Thyroid gland (tissue), 4 donors: ENCODE measurements around the gene TIPIN. TPM values are rescaled to one million over a fixed set of nuclear protein-coding genes. Genes with fewer than 3 reads are reported as not detected.

Experiments
- DNase-seq, 2 donors: peaks; one replicate each; pipeline ENCODE4 v3.0.0-alpha.2; 2019
- H3K27ac ChIP-seq, 3 donors: fragments of 200-600 bp; sonication (generic); 1 replicate in 2 of 3; 2 replicates in 1 of 3; pipeline ENCODE4 v1.5.1; 2016 to 2019; ENCODE audit warnings: mild to moderate bottlenecking in 1 of 3, moderate library complexity in 1 of 3
- H3K27me3 ChIP-seq: fragments of 200-600 bp; sonication (generic); one replicate; pipeline ENCODE4 v1.5.1; 2019
- H3K36me3 ChIP-seq, 2 donors: fragments of 200-600 bp; sonication (generic); one replicate each; pipeline ENCODE4 v1.5.1; 2016 to 2019
- H3K4me1 ChIP-seq, 2 donors: fragments of 200-600 bp; sonication (generic); one replicate each; pipeline ENCODE4 v1.5.1; 2017 to 2019
- H3K4me3 ChIP-seq, 3 donors: fragments of 200-600 bp; sonication (generic); replicated peaks in 1 of 3; 1 replicate in 2 of 3; 2 replicates in 1 of 3; pipeline ENCODE4 v1.5.1; 2016; ENCODE audit warnings: mild to moderate bottlenecking in 1 of 3
- H3K9me3 ChIP-seq: fragments of 200-600 bp; sonication (generic); one replicate; pipeline ENCODE4 v1.5.1; 2017
- POLR2A ChIP-seq, 2 donors: fragments of 450-650 bp; IDR thresholded peaks; one replicate each; pipeline ENCODE4 v1.6.1; 2017; ENCODE audit warnings: antibody characterized with exemption in 2 of 2, mild to moderate bottlenecking in 2 of 2, moderate library complexity in 1 of 2
- WGBS, 2 donors: methylation state at CpG; one replicate each; pipeline ENCODE4 v1.1.5; 2017; 5-methylcytosine and 5-hydroxymethylcytosine counted together
- intact Hi-C: fragments of 100-400 bp; cut with DNase I; formaldehyde crosslinking; loops from one replicate; pipeline ENCODE4 v1.15.1; 2023
- total RNA-seq, 4 donors: library from RNA; depleted of rRNA; stranded (reverse); fragments of >200 nt; gene quantifications; one replicate each; pipeline ENCODE4 v1.2.3, GENCODE V29; 2016
- TF ChIP-seq, protein P1 (sequence below), 6 experiments: fragments of 200-600 bp in 3 of 6; fragments of 450-650 bp in 3 of 6; sonication (generic) in 3 of 6; IDR thresholded peaks; one replicate each; pipeline ENCODE4 v1.5.1; 2016 to 2019; ENCODE audit warnings: antibody characterized with exemption in 6 of 6, mild to moderate bottlenecking in 2 of 6, inconsistent platforms in 1 of 6, moderate library complexity in 1 of 6

TIPIN gene
- total RNA-seq, 4 donors from 2014 or later = 4.5 to 7.5 (median 6.5) TPM

DNA sequence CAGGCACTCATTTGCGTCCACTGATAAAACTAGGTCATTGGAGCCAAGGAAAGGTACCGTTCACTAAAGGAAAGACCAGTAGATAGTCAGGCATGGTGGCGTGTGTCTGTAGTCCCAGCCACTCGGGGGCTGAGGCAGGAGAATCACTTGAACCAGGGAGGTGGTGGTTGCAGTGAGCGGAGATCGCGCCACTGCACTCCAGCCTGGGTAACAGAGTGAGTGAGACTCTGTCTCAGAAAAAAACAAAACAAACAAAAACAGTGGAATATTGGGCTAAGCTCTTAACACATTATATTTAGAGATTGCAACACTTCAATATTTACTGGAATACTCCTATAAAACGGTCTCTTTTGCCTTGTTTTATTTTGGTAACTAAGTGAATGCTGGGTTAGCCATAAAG is 47.6 kb upstream of the TIPIN start:
- Histone ChIP-seq H3K9me3 (no peaks in the 10 kb centered on the region), H3K4me1 (peaks cover 0 to 8% of the 10 kb centered on the region in 2 donors), H3K27me3 (no peaks in the 10 kb centered on the region), H3K4me3 (no peak overlapping the region), H3K36me3 (no peaks in the 10 kb centered on the region), H3K27ac (no peak overlapping the region)
- TF ChIP-seq POLR2A (IDR thresholded peaks at IDR 0.05) = no peak
- TF ChIP-seq, protein P1, sequence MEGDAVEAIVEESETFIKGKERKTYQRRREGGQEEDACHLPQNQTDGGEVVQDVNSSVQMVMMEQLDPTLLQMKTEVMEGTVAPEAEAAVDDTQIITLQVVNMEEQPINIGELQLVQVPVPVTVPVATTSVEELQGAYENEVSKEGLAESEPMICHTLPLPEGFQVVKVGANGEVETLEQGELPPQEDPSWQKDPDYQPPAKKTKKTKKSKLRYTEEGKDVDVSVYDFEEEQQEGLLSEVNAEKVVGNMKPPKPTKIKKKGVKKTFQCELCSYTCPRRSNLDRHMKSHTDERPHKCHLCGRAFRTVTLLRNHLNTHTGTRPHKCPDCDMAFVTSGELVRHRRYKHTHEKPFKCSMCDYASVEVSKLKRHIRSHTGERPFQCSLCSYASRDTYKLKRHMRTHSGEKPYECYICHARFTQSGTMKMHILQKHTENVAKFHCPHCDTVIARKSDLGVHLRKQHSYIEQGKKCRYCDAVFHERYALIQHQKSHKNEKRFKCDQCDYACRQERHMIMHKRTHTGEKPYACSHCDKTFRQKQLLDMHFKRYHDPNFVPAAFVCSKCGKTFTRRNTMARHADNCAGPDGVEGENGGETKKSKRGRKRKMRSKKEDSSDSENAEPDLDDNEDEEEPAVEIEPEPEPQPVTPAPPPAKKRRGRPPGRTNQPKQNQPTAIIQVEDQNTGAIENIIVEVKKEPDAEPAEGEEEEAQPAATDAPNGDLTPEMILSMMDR (IDR thresholded peaks at IDR 0.05) = no peak
- WGBS, 2 donors = 73 to 76% methylated on average over 8 of the region's 8 CpGs
- DNase-seq = no peak
- intact Hi-C loops = no loop called here

DNA sequence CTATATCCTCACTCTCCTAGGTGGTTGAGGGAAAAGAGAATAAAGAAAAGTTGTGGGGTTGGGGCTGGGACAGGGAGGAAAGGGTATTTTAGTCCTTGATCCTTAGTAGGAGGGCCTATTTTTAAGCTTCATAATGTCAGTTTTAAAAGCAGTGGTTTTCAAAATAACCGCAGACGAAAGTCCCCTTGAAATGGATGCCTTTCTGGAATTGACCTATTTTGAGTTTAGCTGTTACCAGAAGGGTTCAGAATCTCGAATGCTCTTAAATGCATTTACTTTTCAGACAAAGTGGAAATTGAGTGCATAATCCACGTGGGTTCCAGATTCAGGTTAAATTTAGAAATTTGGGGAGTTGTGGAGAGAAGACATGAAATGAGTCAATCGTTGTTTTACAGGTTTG is 46.8 kb upstream of the TIPIN start:
- TF ChIP-seq, protein P1 (IDR thresholded peaks at IDR 0.05) = no peak
- no peak for TF ChIP-seq POLR2A (IDR thresholded peaks at IDR 0.05)
- H3K36me3 ChIP-seq = no peaks in the 10 kb centered on the region
- intact Hi-C loops = no loop called here
- H3K9me3 ChIP-seq = no peaks in the 10 kb centered on the region
- H3K4me3 ChIP-seq = no peak overlapping the region
- H3K27me3 ChIP-seq = no peaks in the 10 kb centered on the region
- H3K4me1 ChIP-seq = peaks cover 0 to 8% of the 10 kb centered on the region in 2 donors
- 85 to 86% methylated on average over 5 of the region's 5 CpGs for WGBS, 2 donors
- no peak overlapping the region for H3K27ac ChIP-seq
- DNase-seq = no peak

DNA sequence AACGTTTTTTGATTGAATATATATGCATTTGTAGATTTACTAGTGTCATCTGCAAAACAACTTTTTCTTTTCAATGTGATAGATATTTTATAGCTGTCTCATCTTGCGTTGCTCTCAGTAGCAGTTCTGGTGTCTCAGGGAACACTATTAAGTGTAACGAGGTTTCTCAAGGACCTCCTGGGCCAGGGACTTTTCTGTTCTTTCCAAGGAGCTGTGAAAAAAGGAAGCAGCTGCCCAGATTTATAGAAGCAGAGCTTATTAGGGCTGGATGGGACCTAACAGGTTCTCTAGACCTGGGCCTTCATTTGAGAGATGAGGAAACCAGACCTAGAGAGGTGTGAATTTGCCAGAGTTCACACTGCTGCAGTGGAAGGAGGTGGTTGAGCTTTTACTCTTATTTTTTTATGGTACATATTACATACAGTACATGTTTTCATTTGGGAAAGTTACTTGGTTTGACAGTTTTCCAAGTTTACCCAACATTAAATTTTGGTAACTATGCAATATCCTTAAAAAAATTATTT is 46.3 kb upstream of the TIPIN start:
- no peaks in the 10 kb centered on the region for H3K27me3 ChIP-seq
- H3K27ac ChIP-seq = no peak overlapping the region
- no peak for DNase-seq
- peaks cover 0 to 8% of the 10 kb centered on the region in 2 donors for H3K4me1 ChIP-seq
- H3K9me3 ChIP-seq = no peaks in the 10 kb centered on the region
- H3K4me3 ChIP-seq = no peak overlapping the region
- WGBS, 2 donors = 88% methylated on average over 3 of the region's 3 CpGs
- TF ChIP-seq POLR2A (IDR thresholded peaks at IDR 0.05) = no peak
- TF ChIP-seq, protein P1 (IDR thresholded peaks at IDR 0.05) = no peak
- intact Hi-C loops = no loop called here
- no peaks in the 10 kb centered on the region for H3K36me3 ChIP-seq

DNA sequence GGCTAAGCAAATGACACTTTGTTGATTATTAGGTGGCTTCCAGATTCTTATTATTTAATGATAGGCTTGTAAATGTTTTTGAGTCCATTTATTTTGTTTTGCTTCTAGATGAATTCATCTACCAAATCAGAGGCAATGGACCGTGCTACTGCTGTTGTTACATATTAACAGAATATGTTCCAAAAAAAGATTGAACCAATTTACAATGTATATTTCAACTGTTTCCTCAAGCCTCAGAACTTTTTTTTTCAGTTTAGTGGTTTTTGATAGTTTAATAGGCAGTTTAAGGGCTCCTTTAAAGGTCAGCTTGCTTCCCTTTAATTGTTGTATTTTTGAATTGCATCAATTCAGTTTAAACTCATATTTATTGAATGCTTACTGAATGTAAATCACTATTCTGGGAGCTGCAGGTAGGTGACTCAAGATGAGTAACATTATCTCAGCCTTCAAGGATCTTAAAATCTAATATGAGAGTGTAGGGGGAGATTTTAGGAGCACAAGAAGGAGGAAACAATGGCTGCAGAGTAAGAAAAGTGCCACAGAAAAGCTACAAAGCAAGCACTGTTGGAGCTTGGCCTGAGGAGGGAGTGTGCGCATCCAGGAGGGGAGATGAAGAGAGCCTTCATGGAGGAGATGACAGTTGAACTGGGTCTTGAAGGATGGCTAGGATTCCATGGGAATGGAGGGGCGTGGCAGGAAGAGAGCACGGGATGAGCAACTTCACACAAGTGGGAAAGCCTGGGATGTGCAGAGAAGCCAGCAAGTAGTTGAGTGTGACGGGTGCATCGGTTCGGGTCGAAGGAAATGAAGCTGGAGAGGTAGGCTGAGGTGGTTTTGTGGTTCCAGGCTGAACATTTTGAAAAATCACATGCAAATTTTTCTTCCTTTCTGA is 44.9 kb upstream of the TIPIN start:
- intact Hi-C loops = no loop called here
- DNase-seq = no peak
- no peaks in the 10 kb centered on the region for H3K27me3 ChIP-seq
- H3K27ac ChIP-seq = no peak overlapping the region
- no peak overlapping the region for H3K4me3 ChIP-seq
- WGBS, 2 donors = 82 to 85% methylated on average over 8 of the region's 8 CpGs
- peaks cover 0 to 8% of the 10 kb centered on the region in 2 donors for H3K4me1 ChIP-seq
- no peaks in the 10 kb centered on the region for H3K9me3 ChIP-seq
- H3K36me3 ChIP-seq = no peaks in the 10 kb centered on the region
- TF ChIP-seq POLR2A (IDR thresholded peaks at IDR 0.05) = no peak
- TF ChIP-seq, protein P1 (IDR thresholded peaks at IDR 0.05) = no peak

DNA sequence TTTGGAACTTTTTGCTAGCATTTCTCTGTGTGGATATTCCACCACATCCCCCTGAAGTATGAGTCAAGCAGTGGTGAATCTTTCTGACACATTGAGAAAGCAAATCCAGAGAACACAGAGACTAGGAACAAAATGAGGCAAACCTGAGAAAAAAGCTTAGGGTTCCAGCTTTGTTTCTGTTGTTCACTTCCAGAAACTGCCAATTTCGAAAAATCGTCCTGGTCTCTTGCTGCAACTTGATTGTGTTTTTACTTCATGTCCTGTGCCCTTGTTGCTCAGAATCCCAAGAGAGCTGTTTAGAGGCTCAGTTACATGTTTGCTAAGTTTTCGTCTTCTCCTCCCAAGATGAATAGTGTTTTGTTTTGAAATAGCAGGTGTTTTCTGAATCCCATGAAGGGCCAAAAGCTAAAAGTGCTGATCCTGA is 43.9 kb upstream of the TIPIN start:
- no peak overlapping the region for H3K27ac ChIP-seq
- DNase-seq = no peak

More for the DNA sequence above, 43.9 kb upstream of the TIPIN start:
- TF ChIP-seq POLR2A (IDR thresholded peaks at IDR 0.05) = no peak
- TF ChIP-seq, protein P1 (IDR thresholded peaks at IDR 0.05) = no peak
- Histone ChIP-seq H3K27me3 (no peaks in the 10 kb centered on the region), H3K36me3 (no peaks in the 10 kb centered on the region), H3K9me3 (no peaks in the 10 kb centered on the region), H3K4me1 (peaks cover 0 to 4% of the 10 kb centered on the region in 2 donors), H3K4me3 (no peak overlapping the region)
- intact Hi-C loops = no loop called here
- 86 to 91% methylated on average over 3 of the region's 3 CpGs for WGBS, 2 donors
